Omental fat pad (tissue), 4 donors: ENCODE data around the gene OAF. TPM values are rescaled to one million over a fixed set of nuclear protein-coding genes. Genes with fewer than 3 reads are reported as not detected.
A peak's percentile ranks its signal among the peaks of the same experiment; 100 is the strongest.

Experiments
- ATAC-seq: fragments of 150-250 bp; one replicate; pipeline ENCODE4 v1.9.1; 2016; ENCODE audit warnings: mild to moderate bottlenecking, moderate library complexity; ENCODE audit not compliant: low FRiP score
- DNase-seq: peaks from one replicate; pipeline ENCODE4 v3.0.0-alpha.2; 2019; ENCODE audit warnings: low spot score
- total RNA-seq, 4 donors: library from RNA; depleted of rRNA; stranded (reverse); fragments of >200 nt; gene quantifications; one replicate each; pipeline ENCODE4 v1.1.0, GENCODE V29; 2016
- TF ChIP-seq, protein P1 (sequence below), 3 donors: fragments of 450-650 bp; IDR thresholded peaks; one replicate each; pipeline ENCODE4 v1.5.1; 2016 to 2017; ENCODE audit warnings: antibody characterized with exemption in 3 of 3, mild to moderate bottlenecking in 3 of 3, moderate library complexity in 2 of 3

Gene OAF
- total RNA-seq, 4 donors from 2014 or later = 32.3 to 97.4 (median 67.0) TPM

DNA sequence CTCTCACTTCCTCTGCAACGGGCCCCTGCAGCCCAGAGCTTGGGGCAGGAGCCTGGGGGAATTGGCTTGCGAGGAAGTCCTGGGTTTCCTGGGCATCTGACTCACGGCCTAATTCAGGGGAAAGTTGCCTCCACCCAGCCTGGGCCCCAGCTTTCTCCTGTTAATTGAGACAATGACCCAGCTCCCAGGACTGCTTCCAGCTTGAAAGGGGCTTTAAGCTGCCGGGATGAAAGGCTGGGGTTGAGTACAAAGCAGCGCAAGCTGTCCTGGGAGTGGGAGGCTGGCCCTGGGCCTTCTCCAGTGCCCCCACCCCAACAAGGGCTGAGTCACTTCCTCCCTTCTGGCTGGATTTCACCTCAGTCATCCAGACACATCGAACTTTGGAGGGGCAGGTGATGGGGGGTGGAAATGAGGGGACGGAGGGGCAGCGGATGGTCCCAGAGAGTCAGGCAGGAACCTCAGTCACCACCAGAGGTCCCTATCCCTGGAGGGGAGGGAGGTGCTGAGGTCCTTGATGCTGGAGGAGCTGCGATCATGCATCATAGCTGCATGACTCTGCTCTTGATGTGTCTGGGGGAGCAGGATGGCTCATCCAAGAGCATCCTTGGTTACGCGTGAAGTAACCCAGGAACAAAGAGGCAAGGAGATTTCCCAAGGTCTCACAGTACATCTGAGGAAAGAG lies 30.1 kb upstream of the OAF start:
- DNase-seq (peak; percentile 26), ATAC-seq (peak; percentile 34)
- TF ChIP-seq, protein P1, sequence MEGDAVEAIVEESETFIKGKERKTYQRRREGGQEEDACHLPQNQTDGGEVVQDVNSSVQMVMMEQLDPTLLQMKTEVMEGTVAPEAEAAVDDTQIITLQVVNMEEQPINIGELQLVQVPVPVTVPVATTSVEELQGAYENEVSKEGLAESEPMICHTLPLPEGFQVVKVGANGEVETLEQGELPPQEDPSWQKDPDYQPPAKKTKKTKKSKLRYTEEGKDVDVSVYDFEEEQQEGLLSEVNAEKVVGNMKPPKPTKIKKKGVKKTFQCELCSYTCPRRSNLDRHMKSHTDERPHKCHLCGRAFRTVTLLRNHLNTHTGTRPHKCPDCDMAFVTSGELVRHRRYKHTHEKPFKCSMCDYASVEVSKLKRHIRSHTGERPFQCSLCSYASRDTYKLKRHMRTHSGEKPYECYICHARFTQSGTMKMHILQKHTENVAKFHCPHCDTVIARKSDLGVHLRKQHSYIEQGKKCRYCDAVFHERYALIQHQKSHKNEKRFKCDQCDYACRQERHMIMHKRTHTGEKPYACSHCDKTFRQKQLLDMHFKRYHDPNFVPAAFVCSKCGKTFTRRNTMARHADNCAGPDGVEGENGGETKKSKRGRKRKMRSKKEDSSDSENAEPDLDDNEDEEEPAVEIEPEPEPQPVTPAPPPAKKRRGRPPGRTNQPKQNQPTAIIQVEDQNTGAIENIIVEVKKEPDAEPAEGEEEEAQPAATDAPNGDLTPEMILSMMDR (IDR thresholded peaks at IDR 0.05) = no peak

DNA sequence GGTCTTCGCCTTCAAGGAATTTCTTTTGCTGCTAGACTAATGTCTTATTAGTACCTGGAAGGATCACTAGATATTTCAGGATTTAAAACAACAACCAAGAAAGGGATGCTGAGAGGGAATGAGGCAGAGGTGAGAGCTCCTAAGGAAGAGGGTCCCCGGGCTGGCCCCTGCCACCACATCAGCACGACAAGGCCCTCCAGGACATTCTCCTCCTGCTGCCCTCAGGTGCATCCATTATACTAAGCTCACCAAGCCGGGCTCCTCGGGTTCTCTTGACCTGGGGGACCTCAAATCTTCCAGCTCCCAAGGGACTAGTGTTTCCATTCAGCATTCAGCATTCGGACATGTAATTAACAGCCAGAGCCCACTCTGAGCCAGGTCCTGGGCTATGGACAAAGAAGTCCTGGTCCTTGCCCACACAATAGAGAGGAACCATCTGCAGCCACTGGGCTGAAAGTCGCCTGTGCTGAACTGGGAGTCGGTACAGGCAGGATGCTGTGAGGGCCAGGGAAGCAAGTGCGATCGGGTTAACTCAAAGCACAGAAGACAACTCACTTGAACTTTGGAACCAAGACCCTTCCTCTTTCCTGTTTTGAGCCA lies 29.4 kb upstream of the OAF start:
- ATAC-seq = no peak
- DNase-seq = peak; percentile 6
- TF ChIP-seq, protein P1 (IDR thresholded peaks at IDR 0.05) = no peak

DNA sequence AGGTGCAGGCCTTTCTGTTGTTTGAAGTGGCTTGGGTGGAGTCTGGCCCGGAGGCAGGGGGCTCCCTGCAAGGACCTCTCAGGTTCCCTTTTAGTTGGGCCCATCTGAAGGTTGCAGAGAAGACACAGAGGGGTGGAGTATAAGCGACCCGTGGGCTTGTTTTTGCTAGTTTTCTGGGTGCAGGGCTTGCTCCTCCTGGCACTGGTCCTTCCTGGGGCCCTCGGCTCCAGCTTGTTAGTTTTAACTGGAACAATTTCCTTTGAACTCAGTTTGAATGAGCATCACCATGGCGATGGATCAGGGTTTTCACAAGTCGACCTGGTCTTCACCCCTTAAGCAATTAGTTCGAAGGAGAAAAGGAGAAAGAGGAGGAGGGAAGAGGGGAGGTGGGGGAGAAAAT lies 28.5 kb upstream of the OAF start:
- TF ChIP-seq, protein P1 (IDR thresholded peaks at IDR 0.05) = no peak
- peak; percentile 9 for DNase-seq
- ATAC-seq = no peak

DNA sequence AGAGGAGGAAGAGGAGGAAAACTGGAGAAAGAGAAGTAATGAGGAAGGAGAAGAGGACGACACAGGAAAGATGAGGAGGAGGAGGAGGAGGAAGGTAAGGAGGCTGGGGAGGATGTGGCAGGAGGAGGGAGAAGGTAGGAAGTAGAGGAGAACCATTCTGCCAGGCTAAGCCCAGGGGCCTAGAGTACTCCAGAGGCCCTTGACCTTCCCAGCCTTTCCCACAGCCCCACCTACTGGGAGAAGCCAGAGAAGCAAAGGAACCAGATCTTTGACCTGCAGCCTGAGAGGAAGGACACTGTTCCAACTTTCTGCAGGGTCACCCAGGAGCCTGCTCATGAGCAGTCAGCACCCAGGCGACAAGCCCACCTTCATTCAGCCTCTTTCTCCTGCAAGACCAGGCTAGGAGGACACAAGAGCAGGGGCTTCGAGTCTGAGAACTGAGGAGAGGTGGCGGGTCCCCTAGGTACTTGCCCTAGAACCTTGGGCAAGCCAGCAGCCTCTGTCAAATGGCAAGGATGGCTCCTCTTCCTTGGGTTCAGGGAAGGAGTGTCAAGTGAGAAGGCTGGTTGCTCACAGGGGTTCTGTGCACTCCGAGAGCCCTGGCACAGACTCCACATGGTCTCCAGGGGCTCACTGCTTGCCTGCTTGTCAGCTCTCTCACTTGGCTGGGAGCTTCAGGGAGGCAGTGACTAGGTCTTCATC lies 27.9 kb upstream of the OAF start:
- ATAC-seq (no peak), DNase-seq (peak; percentile 22)
- TF ChIP-seq, protein P1 (IDR thresholded peaks at IDR 0.05) = no peak

DNA sequence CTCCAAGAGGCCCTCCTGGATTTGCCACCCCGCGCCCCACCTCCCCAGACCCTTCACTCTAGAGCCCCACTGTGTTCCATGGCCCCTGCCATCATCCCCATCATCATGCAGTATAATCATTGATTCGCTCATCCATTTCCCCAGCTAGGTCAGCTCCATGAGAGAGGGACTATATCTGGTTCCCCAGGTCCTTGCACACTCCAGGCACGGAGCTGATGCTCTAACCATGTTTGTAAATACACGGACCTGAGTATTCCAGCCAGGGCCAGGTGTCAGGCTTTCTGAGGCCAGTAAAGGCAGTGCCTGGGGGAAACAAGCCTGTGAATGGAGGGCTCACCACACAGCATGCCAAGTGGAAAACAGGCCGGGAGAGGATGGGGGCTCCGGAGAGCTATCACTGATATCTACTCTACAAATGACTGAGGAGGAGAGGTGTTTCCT lies 27.1 kb upstream of the OAF start:
- ATAC-seq (no peak), DNase-seq (peak; percentile 21)
- TF ChIP-seq, protein P1 (IDR thresholded peaks at IDR 0.05) = no peak

DNA sequence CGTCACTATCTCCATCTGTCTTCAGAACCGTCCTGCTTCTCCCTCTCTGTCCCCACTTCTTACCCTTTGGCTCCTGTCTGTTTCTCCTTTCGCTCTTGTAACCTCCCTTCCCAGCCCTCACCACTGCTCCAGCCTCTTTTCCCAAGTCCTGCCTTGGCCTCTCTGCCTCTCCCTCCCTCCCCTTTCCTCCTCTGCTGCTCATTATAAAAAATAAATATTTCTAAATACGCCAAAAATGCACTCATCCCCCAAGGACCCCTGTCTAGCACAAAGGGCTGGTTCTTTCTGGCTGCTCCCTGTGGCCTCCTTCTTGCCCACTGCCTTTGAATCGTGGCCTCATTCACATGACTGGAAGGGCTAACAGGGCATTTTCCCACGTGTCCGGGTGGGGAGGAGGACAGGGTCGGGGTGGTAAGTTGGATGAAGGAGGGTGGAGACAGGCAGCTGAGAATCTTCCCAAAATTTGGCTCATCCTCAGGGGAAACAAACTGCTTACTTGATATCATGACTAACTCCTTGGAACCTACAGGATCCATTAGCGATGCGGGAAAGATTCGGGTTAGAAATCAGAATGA lies 26.4 kb upstream of the OAF start:
- ATAC-seq (no peak), DNase-seq (peak; percentile 21)
- TF ChIP-seq, protein P1 (IDR thresholded peaks at IDR 0.05) = no peak
